Measurements from ENCODE around the gene ALKAL2. TPM values are rescaled to one million over a fixed set of nuclear protein-coding genes. Genes with fewer than 3 reads are reported as not detected.

Gene ALKAL2
- total RNA-seq, 1 donor from 2014 or later = not detected

DNA sequence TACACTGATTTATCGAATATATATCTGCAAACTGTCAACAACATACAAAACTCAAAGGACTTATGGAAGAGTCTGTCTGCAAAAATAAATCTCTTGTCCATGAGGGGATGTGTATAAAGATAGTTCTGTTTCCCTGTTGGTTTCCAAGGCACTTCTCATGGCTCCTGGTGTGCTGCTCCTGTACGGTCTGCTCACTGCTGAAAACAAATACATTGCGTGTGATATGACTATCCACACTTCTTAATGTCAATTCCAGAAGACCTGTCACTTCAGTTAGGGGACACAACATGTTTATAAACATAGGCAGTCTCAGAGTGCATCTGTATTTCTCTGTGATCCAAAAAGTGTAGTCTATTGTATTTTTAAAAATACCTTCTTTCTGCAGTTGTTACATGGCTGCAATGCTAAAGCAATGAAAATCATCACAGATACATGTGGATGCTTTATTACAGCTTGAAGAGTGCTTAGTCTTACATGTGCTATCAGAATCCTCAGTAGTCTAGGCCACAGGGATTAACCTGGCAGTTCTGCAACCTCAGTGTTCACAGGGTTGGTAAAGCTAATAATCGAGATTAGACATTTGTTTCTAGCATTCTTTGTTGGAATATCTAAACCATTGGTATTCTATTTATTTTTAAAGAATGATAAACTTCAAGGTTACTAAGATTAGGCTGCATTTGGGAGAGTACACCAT is 7.8 kb downstream of the ALKAL2 start:
- Histone ChIP-seq H3K4me3 (ENCODE audit: low read depth, low read length) (no peak overlapping the region), H3K27me3 (ENCODE audit: control insufficient read depth, insufficient read depth, low read length) (no peaks in the 10 kb centered on the region), H3K36me3 (ENCODE audit: control insufficient read depth, insufficient read depth, low read length) (peaks cover 14% of the 10 kb centered on the region)
- DNase-seq (ENCODE audit: low read depth) (no peak), FAIRE-seq (no peak)
- TF ChIP-seq, protein P1, sequence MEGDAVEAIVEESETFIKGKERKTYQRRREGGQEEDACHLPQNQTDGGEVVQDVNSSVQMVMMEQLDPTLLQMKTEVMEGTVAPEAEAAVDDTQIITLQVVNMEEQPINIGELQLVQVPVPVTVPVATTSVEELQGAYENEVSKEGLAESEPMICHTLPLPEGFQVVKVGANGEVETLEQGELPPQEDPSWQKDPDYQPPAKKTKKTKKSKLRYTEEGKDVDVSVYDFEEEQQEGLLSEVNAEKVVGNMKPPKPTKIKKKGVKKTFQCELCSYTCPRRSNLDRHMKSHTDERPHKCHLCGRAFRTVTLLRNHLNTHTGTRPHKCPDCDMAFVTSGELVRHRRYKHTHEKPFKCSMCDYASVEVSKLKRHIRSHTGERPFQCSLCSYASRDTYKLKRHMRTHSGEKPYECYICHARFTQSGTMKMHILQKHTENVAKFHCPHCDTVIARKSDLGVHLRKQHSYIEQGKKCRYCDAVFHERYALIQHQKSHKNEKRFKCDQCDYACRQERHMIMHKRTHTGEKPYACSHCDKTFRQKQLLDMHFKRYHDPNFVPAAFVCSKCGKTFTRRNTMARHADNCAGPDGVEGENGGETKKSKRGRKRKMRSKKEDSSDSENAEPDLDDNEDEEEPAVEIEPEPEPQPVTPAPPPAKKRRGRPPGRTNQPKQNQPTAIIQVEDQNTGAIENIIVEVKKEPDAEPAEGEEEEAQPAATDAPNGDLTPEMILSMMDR (IDR thresholded peaks at IDR 0.05; ENCODE audit: insufficient read depth, low read length, severe bottlenecking) = no peak

DNA sequence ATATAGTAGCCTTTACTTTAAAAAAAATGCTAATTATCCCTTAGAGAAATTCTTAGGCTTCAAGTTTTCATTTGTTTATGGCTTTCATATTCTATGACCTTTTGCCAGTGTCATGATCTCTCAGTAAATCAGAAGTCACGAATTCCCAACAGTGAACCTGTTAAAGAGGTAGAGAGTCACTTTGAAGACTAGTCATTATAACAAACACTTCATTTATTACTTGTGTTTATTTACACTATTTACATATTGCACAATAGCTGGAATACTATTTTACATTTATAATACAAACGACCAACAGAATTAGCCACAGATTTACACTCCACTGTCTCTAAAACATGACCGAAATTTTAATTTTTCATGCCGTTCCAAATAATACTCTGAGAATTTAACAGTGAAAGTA is 8.5 kb downstream of the ALKAL2 start:
- H3K4me3 ChIP-seq (ENCODE audit: low read depth, low read length) = no peak overlapping the region
- TF ChIP-seq, protein P1 (IDR thresholded peaks at IDR 0.05; ENCODE audit: insufficient read depth, low read length, severe bottlenecking) = no peak
- no peaks in the 10 kb centered on the region for H3K27me3 ChIP-seq (ENCODE audit: control insufficient read depth, insufficient read depth, low read length)
- DNase-seq (ENCODE audit: low read depth) (no peak), FAIRE-seq (no peak)
- H3K36me3 ChIP-seq (ENCODE audit: control insufficient read depth, insufficient read depth, low read length) = peaks cover 14% of the 10 kb centered on the region

DNA sequence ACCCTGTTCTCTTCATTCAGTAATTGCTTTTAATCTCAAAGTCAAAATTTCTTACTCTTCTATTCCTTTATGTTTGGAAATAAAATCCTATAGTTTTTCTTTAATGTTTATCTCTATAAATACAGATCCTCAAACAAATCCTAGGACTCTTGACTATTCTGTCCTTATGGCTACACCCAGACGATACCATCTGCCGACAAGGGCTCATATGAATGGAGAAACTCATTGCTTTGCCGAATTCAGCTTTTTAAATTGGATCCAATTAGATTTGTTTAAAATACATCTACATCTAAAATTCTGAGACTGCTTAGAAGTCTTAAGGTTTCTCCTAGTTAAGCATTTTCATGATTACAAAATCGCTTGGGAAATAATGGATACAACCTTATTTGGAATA is 9.0 kb downstream of the ALKAL2 start:
- Histone ChIP-seq H3K36me3 (ENCODE audit: control insufficient read depth, insufficient read depth, low read length) (peaks cover 14% of the 10 kb centered on the region), H3K4me3 (ENCODE audit: low read depth, low read length) (no peak overlapping the region), H3K27me3 (ENCODE audit: control insufficient read depth, insufficient read depth, low read length) (no peaks in the 10 kb centered on the region)
- no peak for DNase-seq (ENCODE audit: low read depth)
- no peak for FAIRE-seq
- TF ChIP-seq, protein P1 (IDR thresholded peaks at IDR 0.05; ENCODE audit: insufficient read depth, low read length, severe bottlenecking) = no peak

DNA sequence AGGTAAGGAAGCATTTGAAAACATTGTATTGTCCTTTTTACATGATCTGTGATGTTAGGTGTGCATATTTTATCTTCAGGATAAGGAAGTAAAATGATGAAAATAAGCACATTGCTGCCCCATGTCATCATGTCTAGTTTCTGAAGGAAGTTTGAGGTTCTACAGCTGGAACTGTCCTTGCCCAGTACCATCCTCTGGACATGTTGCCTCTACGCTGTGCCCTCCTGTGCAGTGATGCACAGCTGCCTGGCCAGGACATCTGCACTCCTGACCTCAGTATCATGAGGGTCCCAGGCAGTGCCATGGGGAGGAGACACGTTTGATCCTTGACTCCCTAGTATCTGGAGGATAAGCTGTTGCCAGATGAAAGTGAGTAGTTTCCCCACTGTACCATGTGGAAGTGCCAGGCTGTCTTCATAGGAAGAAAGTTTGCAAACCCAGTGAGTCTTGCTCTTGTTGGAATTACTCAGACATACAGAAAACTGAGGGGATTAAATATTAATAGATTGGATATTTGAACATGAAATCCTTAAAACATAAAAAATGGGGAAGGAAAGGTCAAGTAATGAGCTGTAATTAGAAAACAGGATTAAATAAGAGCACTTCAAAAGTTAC is 9.5 kb downstream of the ALKAL2 start:
- Histone ChIP-seq H3K27me3 (ENCODE audit: control insufficient read depth, insufficient read depth, low read length) (no peaks in the 10 kb centered on the region), H3K4me3 (ENCODE audit: low read depth, low read length) (no peak overlapping the region), H3K36me3 (ENCODE audit: control insufficient read depth, insufficient read depth, low read length) (peaks cover 14% of the 10 kb centered on the region)
- TF ChIP-seq, protein P1 (IDR thresholded peaks at IDR 0.05; ENCODE audit: insufficient read depth, low read length, severe bottlenecking) = no peak
- DNase-seq (ENCODE audit: low read depth) (no peak), FAIRE-seq (no peak)

DNA sequence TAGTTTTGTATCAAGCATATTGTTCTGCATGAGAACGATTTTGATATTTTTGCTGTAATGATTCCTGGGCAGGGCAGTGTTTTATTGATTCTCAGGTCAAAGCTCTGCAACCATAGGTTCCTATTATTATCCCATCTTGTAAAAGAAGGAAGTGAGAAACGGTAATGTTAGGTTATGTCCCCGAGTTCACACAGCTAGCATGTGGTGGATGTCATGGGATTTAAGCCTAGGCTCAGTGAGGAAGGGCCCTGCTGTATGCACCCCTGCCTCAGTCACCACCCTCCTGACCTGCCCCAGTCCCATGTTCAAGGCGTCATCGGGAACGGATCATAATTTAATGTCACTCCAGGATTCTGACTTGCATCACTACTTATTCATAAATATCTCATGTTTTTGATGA is 12.4 kb downstream of the ALKAL2 start:
- Histone ChIP-seq H3K27me3 (ENCODE audit: control insufficient read depth, insufficient read depth, low read length) (no peaks in the 10 kb centered on the region), H3K4me3 (ENCODE audit: low read depth, low read length) (no peak overlapping the region), H3K36me3 (ENCODE audit: control insufficient read depth, insufficient read depth, low read length) (peaks cover 13% of the 10 kb centered on the region)
- TF ChIP-seq, protein P1 (IDR thresholded peaks at IDR 0.05; ENCODE audit: insufficient read depth, low read length, severe bottlenecking) = no peak
- DNase-seq (ENCODE audit: low read depth) = no peak
- FAIRE-seq = no peak

All from bronchial epithelial cell (primary cell).